ENCODE results near the gene EYA3. TPM values are rescaled to one million over a fixed set of nuclear protein-coding genes. Genes with fewer than 3 reads are reported as not detected.

Gene EYA3
- total and polyA plus RNA-seq, 2 of the 8 experiments (the other 6 are each of a cell fraction or from before 2014, with no cell fraction given), result 15.0 to 33.9 TPM

DNA sequence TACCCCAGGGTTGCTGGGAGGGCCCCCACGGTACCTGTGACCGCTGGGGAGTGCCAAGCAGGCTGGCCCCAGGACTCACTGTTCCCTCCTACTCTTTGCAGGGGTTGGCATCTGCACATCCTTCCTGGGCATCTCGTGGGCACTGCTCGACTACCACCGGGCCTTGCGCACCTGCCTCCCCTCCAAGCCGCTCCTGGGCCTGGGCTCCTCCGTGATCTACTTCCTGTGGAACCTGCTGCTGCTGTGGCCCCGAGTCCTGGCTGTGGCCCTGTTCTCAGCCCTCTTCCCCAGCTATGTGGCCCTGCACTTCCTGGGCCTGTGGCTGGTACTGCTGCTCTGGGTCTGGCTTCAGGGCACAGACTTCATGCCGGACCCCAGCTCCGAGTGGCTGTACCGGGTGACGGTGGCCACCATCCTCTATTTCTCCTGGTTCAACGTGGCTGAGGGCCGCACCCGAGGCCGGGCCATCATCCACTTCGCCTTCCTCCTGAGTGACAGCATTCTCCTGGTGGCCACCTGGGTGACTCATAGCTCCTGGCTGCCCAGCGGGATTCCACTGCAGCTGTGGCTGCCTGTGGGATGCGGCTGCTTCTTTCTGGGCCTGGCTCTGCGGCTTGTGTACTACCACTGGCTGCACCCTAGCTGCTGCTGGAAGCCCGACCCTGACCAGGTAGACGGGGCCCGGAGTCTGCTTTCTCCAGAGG is 121.9 kb downstream of the EYA3 start:
- Histone ChIP-seq H3K4me1 (replicated peaks in 1 of 4; ENCODE audit: control insufficient read depth in 3 of 4, insufficient read depth in 4 of 4, low read length in 3 of 4) (no peaks in the 10 kb centered on the region; a peak in 1 of 7 replicates), H2BK120ac (replicated peaks; ENCODE audit: low read depth, low read length) (no peak overlapping the region), H3K4ac (replicated peaks; ENCODE audit: insufficient read length, low read depth, low read length) (no peak overlapping the region), H2BK20ac (ENCODE audit: low read length) (no peak overlapping the region), H3K36me3 (ENCODE audit: control insufficient read depth in 2 of 4, insufficient read depth in 4 of 4, low read length in 3 of 4) (peaks cover 0 to 12% (median 1%) of the 10 kb centered on the region in 4 experiments; a peak in 2 of 8 replicates), H2BK15ac (ENCODE audit: low read length) (no peak overlapping the region), H4K8ac (ENCODE audit: extremely low read depth, insufficient read depth, low read length) (no peak overlapping the region), H3K79me2 (ENCODE audit: control insufficient read depth in 1 of 2, insufficient read depth in 2 of 2, low read length in 2 of 2) (no peaks in the 10 kb centered on the region), H3K9me3 (ENCODE audit: insufficient read depth in 2 of 2, low read depth in 1 of 2, low read length in 1 of 2) (no peaks in the 10 kb centered on the region), H4K91ac (replicated peaks; ENCODE audit: insufficient read length, low read length) (no peak overlapping the region), H2BK5ac (ENCODE audit: low read depth, low read length) (no peak overlapping the region), H4K5ac (ENCODE audit: insufficient read length, low read depth, low read length) (no peak overlapping the region), H3K23me2 (ENCODE audit: low read depth, low read length) (no peaks in the 10 kb centered on the region), H3K56ac (replicated peaks; ENCODE audit: insufficient read length, low read depth, low read length) (no peak overlapping the region), H3K4me3 (ENCODE audit: extremely low read depth in 1 of 4, insufficient read depth in 2 of 4, low read depth in 3 of 4, low read length in 4 of 4) (no peak overlapping the region), H3K27ac (ENCODE audit: low read depth, low read length) (no peak overlapping the region), H3K14ac (ENCODE audit: insufficient read length) (no peak overlapping the region), H3K27me3 (replicated peaks in 1 of 4; ENCODE audit: control insufficient read depth in 3 of 4, extremely low read depth in 1 of 4, insufficient read depth in 3 of 4, low read length in 3 of 4) (no peaks in the 10 kb centered on the region), H2BK12ac (ENCODE audit: low read depth, low read length) (no peak overlapping the region), H2AFZ (ENCODE audit: low read length) (no peak overlapping the region), H4K20me1 (replicated peaks in 1 of 2; ENCODE audit: control insufficient read depth in 1 of 2, insufficient read depth in 2 of 2, low read length in 2 of 2) (peaks cover 0 to 2% of the 10 kb centered on the region in 2 experiments), H3K79me1 (ENCODE audit: low read depth, low read length) (no peaks in the 10 kb centered on the region), H2AK5ac (ENCODE audit: low read depth, low read length) (no peak overlapping the region), H3K23ac (ENCODE audit: insufficient read length) (no peak overlapping the region), H3K18ac (ENCODE audit: extremely low read depth, low read length) (no peak overlapping the region), H3K9ac (replicated peaks in 1 of 4; ENCODE audit: extremely low read depth in 1 of 4, low read depth in 3 of 4, low read length in 3 of 4) (no peak overlapping the region), H3K4me2 (ENCODE audit: insufficient read depth in 1 of 2, low read depth in 2 of 2, low read length in 2 of 2) (no peak overlapping the region)
- CTCF ChIA-PET (ENCODE audit: partially characterized antibody), result interaction anchor here (0.6 to 1.6 kb wide), 4 partner anchors 10 to 28 kb away, joined by 3 to 5 read pairs (median 4); no protein-coding TSS in a partner anchor
- no peak for DNase-seq (ENCODE audit: low read depth in 1 of 2, low spot score in 2 of 2)
- 93% methylated on average over 23 of the region's 24 CpGs; no CpG with 5 or more reads in 1 of the 2 experiments for WGBS, 2 experiments (ENCODE audit: extremely low coverage in 1 of 2, insufficient coverage in 1 of 2, insufficient read length in 1 of 2, insufficient replicate concordance in 2 of 2, low coverage in 1 of 2, low lambda C conversion rate in 2 of 2, missing lambda C conversion rate in 1 of 2)
- no peak for FAIRE-seq
- POLR2A ChIA-PET (ENCODE audit: partially characterized antibody), result interaction anchor here (0.9 to 1.7 kb wide), 3 partner anchors 15 to 34 kb away, joined by 3 to 6 read pairs (median 5); no protein-coding TSS in a partner anchor
- TF ChIP-seq KDM5A (IDR thresholded peaks at IDR 0.05; ENCODE audit: low read length) (no peak), CBX5 (IDR thresholded peaks at IDR 0.05; ENCODE audit: low read depth, low read length) (no peak), CHD2 (IDR thresholded peaks at IDR 0.05; ENCODE audit: low read length) (no peak), TCF12 (IDR thresholded peaks at IDR 0.05; ENCODE audit: low read depth, low read length) (no peak), CBX8 (IDR thresholded peaks at IDR 0.05; ENCODE audit: borderline replicate concordance, low read depth, low read length) (no peak), TAF1 (IDR thresholded peaks at IDR 0.05; ENCODE audit: low read depth, low read length) (no peak), BCL11A (IDR thresholded peaks at IDR 0.05; ENCODE audit: low read depth in 2 of 2, low read length in 2 of 2) (no peak), FOSL1 (IDR thresholded peaks at IDR 0.05; ENCODE audit: insufficient read depth, low read depth, low read length) (no peak), CEBPB (IDR thresholded peaks at IDR 0.05; ENCODE audit: low read depth, low read length) (no peak), SAP30 (IDR thresholded peaks at IDR 0.05; ENCODE audit: insufficient read depth, insufficient replicate concordance, low read length) (no peak), CHD1 (IDR thresholded peaks at IDR 0.05; ENCODE audit: low read depth, low read length) (no peak), MAFK (IDR thresholded peaks at IDR 0.05; ENCODE audit: low read depth, low read length) (no peak)
- TF ChIP-seq, protein P1, sequence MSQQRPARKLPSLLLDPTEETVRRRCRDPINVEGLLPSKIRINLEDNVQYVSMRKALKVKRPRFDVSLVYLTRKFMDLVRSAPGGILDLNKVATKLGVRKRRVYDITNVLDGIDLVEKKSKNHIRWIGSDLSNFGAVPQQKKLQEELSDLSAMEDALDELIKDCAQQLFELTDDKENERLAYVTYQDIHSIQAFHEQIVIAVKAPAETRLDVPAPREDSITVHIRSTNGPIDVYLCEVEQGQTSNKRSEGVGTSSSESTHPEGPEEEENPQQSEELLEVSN (IDR thresholded peaks at IDR 0.05), result no peak

All from H1 (cell line).